Suprapubic skin (tissue), 4 donors: ENCODE results near the gene ST3GAL3. TPM values are rescaled to one million over a fixed set of nuclear protein-coding genes. Genes with fewer than 3 reads are reported as not detected.

ENCODE experiments used
- DNase-seq, 2 donors: peaks; one replicate each; pipeline ENCODE4 v3.0.0-alpha.2; 2019; ENCODE audit warnings: low spot score in 2 of 2
- H3K27ac ChIP-seq: fragments of 200-600 bp; sonication (generic); one replicate; pipeline ENCODE4 v1.5.1; 2019
- H3K27me3 ChIP-seq: fragments of 200-600 bp; sonication (generic); one replicate; pipeline ENCODE4 v1.5.1; 2019
- H3K36me3 ChIP-seq: fragments of 200-600 bp; sonication (generic); one replicate; pipeline ENCODE4 v1.5.1; 2019
- H3K4me1 ChIP-seq: fragments of 200-600 bp; sonication (generic); one replicate; pipeline ENCODE4 v1.5.1; 2019
- H3K4me3 ChIP-seq: fragments of 200-600 bp; sonication (generic); one replicate; pipeline ENCODE4 v1.5.1; 2019; ENCODE audit warnings: mild to moderate bottlenecking
- H3K9me3 ChIP-seq: fragments of 200-600 bp; sonication (generic); one replicate; pipeline ENCODE4 v1.5.1; 2019
- CTCF ChIP-seq, 2 donors: fragments of 200-600 bp in 1 of 2; fragments of 450-650 bp in 1 of 2; sonication (generic) in 1 of 2; IDR thresholded peaks; one replicate each; pipeline ENCODE4 v1.5.1; 2016 to 2019; ENCODE audit warnings: antibody characterized with exemption in 2 of 2, mild to moderate bottlenecking in 1 of 2, moderate library complexity in 1 of 2
- EP300 ChIP-seq: sonication (generic); formaldehyde crosslinking; IDR thresholded peaks from one replicate; pipeline ENCODE4 v1.6.1; 2017; ENCODE audit warnings: antibody characterized with exemption
- POLR2A ChIP-seq, 2 donors: fragments of 450-650 bp; IDR thresholded peaks; one replicate each; pipeline ENCODE4 v1.6.1; 2017; ENCODE audit warnings: antibody characterized with exemption in 2 of 2, mild to moderate bottlenecking in 2 of 2, moderate library complexity in 2 of 2
- POLR2AphosphoS5 ChIP-seq, 3 donors: sonication (generic); formaldehyde crosslinking; IDR thresholded peaks; one replicate each; pipeline ENCODE4 v1.6.1; 2017; ENCODE audit warnings: antibody characterized with exemption in 3 of 3
- WGBS: methylation state at CpG from one replicate; pipeline ENCODE4 v1.1.5; 2018; 5-methylcytosine and 5-hydroxymethylcytosine counted together
- total RNA-seq, 4 donors: library from RNA; depleted of rRNA; stranded (reverse); fragments of >200 nt; gene quantifications; one replicate each; pipeline ENCODE4 v1.1.0, GENCODE V29; 2016

Gene ST3GAL3
- total RNA-seq, 4 donors from 2014 or later: 6.3 to 21.0 (median 9.9) TPM

- Histone ChIP-seq H3K27me3 (no peaks in the 10 kb centered on the region), H3K4me3 (peak within 1 kb of the TSS; percentile 85), H3K27ac (peak within 1 kb of the TSS; percentile 65), H3K36me3 (peaks cover 13% of the 10 kb centered on the region), H3K9me3 (no peaks in the 10 kb centered on the region), H3K4me1 (peaks cover 62% of the 10 kb centered on the region)
- WGBS: 15% methylated on average over 17 of the region's 54 CpGs
- DNase-seq: peak in 1 of 2 donors; percentile 78
- TF ChIP-seq CTCF (IDR thresholded peaks at IDR 0.05) (no peak), POLR2A (IDR thresholded peaks at IDR 0.05) (no peak), POLR2AphosphoS5 (IDR thresholded peaks at IDR 0.05) (no peak), EP300 (no peak)
Observed at GRCh38 chr1:43978551-43979260, 271.4 kb downstream of the ST3GAL3 start, which contains the start of gene B4GALT2. Gene B4GALT2 (plus strand): TSS chr1:43979210. CDS start chr1:43981161, 1,951 bp downstream.

GRCh38 chr1:43979261-43979527 lies 271.9 kb downstream of the ST3GAL3 start:
- TF ChIP-seq CTCF (IDR thresholded peaks at IDR 0.05): no peak
- TF ChIP-seq POLR2A (IDR thresholded peaks at IDR 0.05): no peak
- TF ChIP-seq EP300: no peak
- no peak for TF ChIP-seq POLR2AphosphoS5 (IDR thresholded peaks at IDR 0.05)
- peak overlapping the region; percentile 65 for H3K27ac ChIP-seq
- no peaks in the 10 kb centered on the region for H3K9me3 ChIP-seq
- peak overlapping the region; percentile 85 for H3K4me3 ChIP-seq
- no CpG with 5 or more reads among the region's 45 CpGs for WGBS
- no peak for DNase-seq
- peaks cover 13% of the 10 kb centered on the region for H3K36me3 ChIP-seq
- H3K27me3 ChIP-seq: no peaks in the 10 kb centered on the region
- peaks cover 58% of the 10 kb centered on the region for H3K4me1 ChIP-seq

GRCh38 chr1:43979528-43980254 lies 272.4 kb downstream of the ST3GAL3 start:
- Histone ChIP-seq H3K36me3 (peaks cover 16% of the 10 kb centered on the region), H3K27me3 (no peaks in the 10 kb centered on the region), H3K4me3 (peak overlapping the region; percentile 85), H3K27ac (peak overlapping the region; percentile 65), H3K9me3 (no peaks in the 10 kb centered on the region), H3K4me1 (peaks cover 57% of the 10 kb centered on the region)
- no peak for TF ChIP-seq POLR2A (IDR thresholded peaks at IDR 0.05)
- no peak for TF ChIP-seq EP300
- no peak for TF ChIP-seq CTCF (IDR thresholded peaks at IDR 0.05)
- TF ChIP-seq POLR2AphosphoS5 (IDR thresholded peaks at IDR 0.05): no peak
- WGBS: 0% methylated on average over 5 of the region's 45 CpGs
- peak in 1 of 2 donors; percentile 83 for DNase-seq

- Histone ChIP-seq H3K27me3 (no peaks in the 10 kb centered on the region), H3K4me1 (peaks cover 54% of the 10 kb centered on the region), H3K9me3 (no peaks in the 10 kb centered on the region), H3K27ac (peak overlapping the region; percentile 65), H3K4me3 (peak overlapping the region; percentile 85), H3K36me3 (peaks cover 22% of the 10 kb centered on the region)
- TF ChIP-seq CTCF (IDR thresholded peaks at IDR 0.05) (no peak), EP300 (no peak), POLR2A (IDR thresholded peaks at IDR 0.05) (no peak), POLR2AphosphoS5 (IDR thresholded peaks at IDR 0.05) (no peak)
- 34% methylated on average over 11 of the region's 13 CpGs for WGBS
- DNase-seq: no peak
Observed at GRCh38 chr1:43980255-43981134, 273.2 kb downstream of the ST3GAL3 start.

Other genes with a start within 250 kb of the ST3GAL3 start
- 100 to 1,000 TPM; 209 to 373 (median 289) TPM for gene PTPRF, start 176.7 kb upstream of the ST3GAL3 start, total RNA-seq
- gene KDM4A, start 57.4 kb upstream of the ST3GAL3 start, total RNA-seq: 10 to 100 TPM; 32.4 to 61.0 (median 45.1) TPM
- under 1 TPM in 3 of 4 donors, not detected in 1; 0.38 to 0.91 (median 0.72) TPM for gene ARTN, start 226.3 kb downstream of the ST3GAL3 start, total RNA-seq
- 10 to 100 TPM; 30.8 to 41.0 (median 34.8) TPM for gene IPO13, start 239.4 kb downstream of the ST3GAL3 start, total RNA-seq